Activated CD8-positive, alpha-beta T cell treated with anti-CD3 and anti-CD28 coated beads for 36 hours (primary cell): ENCODE results near the gene GPX1. TPM values are rescaled to one million over a fixed set of nuclear protein-coding genes. Genes with fewer than 3 reads are reported as not detected.

Source experiments
- ATAC-seq: fragments of 200-7000 bp; cut with Tn5 transposase; one replicate; pipeline ENCODE4 v1.10.0; 2021; ENCODE audit warnings: mild to moderate bottlenecking, moderate library complexity
- CTCF ChIA-PET: fragments of 350-600 bp; sonication (Branson Sonifier 250); formaldehyde crosslinking; loops from one replicate; lab custom pipeline; 2021; ENCODE audit warnings: antibody characterized with exemption; lab: Charles Lee
- POLR2A ChIA-PET: fragments of 350-600 bp; sonication (Branson Sonifier 250); formaldehyde crosslinking; loops from one replicate; lab custom pipeline; 2021; ENCODE audit warnings: antibody characterized with exemption; lab: Charles Lee
- DNase-seq: peaks from one replicate; pipeline ENCODE4 v3.0.0-alpha.2; 2020
- H3K27ac Mint-ChIP-seq: one replicate; pipeline ENCODE4 v1.8.0; 2021; ENCODE audit warnings: mild to moderate bottlenecking, mixed read lengths
- H3K27me3 Mint-ChIP-seq: one replicate; pipeline ENCODE4 v1.8.0; 2021; ENCODE audit warnings: mixed read lengths
- H3K36me3 Mint-ChIP-seq: one replicate; pipeline ENCODE4 v1.8.0; 2021; ENCODE audit warnings: low read depth, mixed read lengths
- H3K4me1 Mint-ChIP-seq: one replicate; pipeline ENCODE4 v1.8.0; 2021; ENCODE audit warnings: low read depth, mixed read lengths
- H3K4me3 Mint-ChIP-seq: one replicate; pipeline ENCODE4 v1.8.0; 2021; ENCODE audit warnings: mild to moderate bottlenecking, moderate library complexity, mixed read lengths
- H3K9me3 Mint-ChIP-seq: one replicate; pipeline ENCODE4 v1.8.0; 2021; ENCODE audit warnings: mixed read lengths
- CTCF ChIP-seq: fragments of 200-600 bp; IDR thresholded peaks from one replicate; pipeline ENCODE4 v1.8.0; 2022; ENCODE audit warnings: antibody characterized with exemption, mild to moderate bottlenecking
- intact Hi-C: fragments of 100-400 bp; cut with micrococcal nuclease; formaldehyde crosslinking; loops from one replicate; pipeline ENCODE4 v1.10.0; 2022
- total RNA-seq, 2 experiments: library from RNA; stranded (reverse); gene quantifications; one replicate each; pipeline ENCODE4 v1.2.3, GENCODE V29; 2021

The GPX1 gene
- total RNA-seq, 2 experiments from 2014 or later, result 201 to 202 TPM

- ATAC-seq (no peak), DNase-seq (no peak)
- no peak for TF ChIP-seq CTCF
- H3K36me3 Mint-ChIP-seq, result peaks cover 21% of the 10 kb centered on the region
- H3K4me3 Mint-ChIP-seq, result no peak overlapping the region
- H3K27me3 Mint-ChIP-seq, result no peaks in the 10 kb centered on the region
- H3K4me1 Mint-ChIP-seq, result peaks cover 8% of the 10 kb centered on the region
- no peak overlapping the region for H3K27ac Mint-ChIP-seq
- ChIA-PET POLR2A (interaction anchor here (0.6 kb wide), 1 partner anchor 1981 kb away, joined by 3 read pairs; no protein-coding TSS in a partner anchor), CTCF (no interaction called here)
- H3K9me3 Mint-ChIP-seq, result no peaks in the 10 kb centered on the region
- intact Hi-C loops, result no loop called here
These were observed 41.3 kb downstream of the GPX1 start for GRCh38 chr3:49316696-49317457.

- Mint-ChIP-seq H3K27me3 (no peaks in the 10 kb centered on the region), H3K4me1 (peaks cover 8% of the 10 kb centered on the region), H3K9me3 (no peaks in the 10 kb centered on the region), H3K27ac (peak overlapping the region; percentile 68), H3K4me3 (no peak overlapping the region), H3K36me3 (peaks cover 24% of the 10 kb centered on the region)
- CTCF ChIA-PET, result no interaction called here
- intact Hi-C loops, result no loop called here
- DNase-seq, result no peak
- TF ChIP-seq CTCF, result no peak
- POLR2A ChIA-PET, result interaction anchor here (1.3 kb wide), 1 partner anchor 26 kb away, joined by 4 read pairs; the partner anchor contains the start of gene USP4
- ATAC-seq, result no peak
These were observed 44.1 kb downstream of the GPX1 start for GRCh38 chr3:49313896-49314688.

- H3K27ac Mint-ChIP-seq, result no peak overlapping the region
- POLR2A ChIA-PET, result interaction anchor here (0.5 to 0.8 kb wide), 2 partner anchors 16 to 146 kb away, joined by 3 to 4 read pairs; partner anchors contain the start of gene CCDC71
- H3K4me3 Mint-ChIP-seq, result no peak overlapping the region
- ATAC-seq, result no peak
- DNase-seq, result no peak
- CTCF ChIA-PET, result no interaction called here
- no peaks in the 10 kb centered on the region for H3K9me3 Mint-ChIP-seq
- no peak for TF ChIP-seq CTCF
- H3K36me3 Mint-ChIP-seq, result peaks cover 24% of the 10 kb centered on the region
- no peaks in the 10 kb centered on the region for H3K27me3 Mint-ChIP-seq
- H3K4me1 Mint-ChIP-seq, result peaks cover 8% of the 10 kb centered on the region
- intact Hi-C loops, result no loop called here
These were observed 46.9 kb downstream of the GPX1 start for GRCh38 chr3:49311283-49311682.

- no peak for TF ChIP-seq CTCF
- DNase-seq, result no peak
- POLR2A ChIA-PET, result interaction anchor here (0.8 kb wide), 1 partner anchor 145 kb away, joined by 3 read pairs; the partner anchor contains the start of gene CCDC71
- peaks cover 26% of the 10 kb centered on the region for H3K36me3 Mint-ChIP-seq
- ATAC-seq, result no peak
- H3K27me3 Mint-ChIP-seq, result no peaks in the 10 kb centered on the region
- CTCF ChIA-PET, result no interaction called here
- no peaks in the 10 kb centered on the region for H3K9me3 Mint-ChIP-seq
- intact Hi-C loops, result no loop called here
- no peak overlapping the region for H3K4me3 Mint-ChIP-seq
- H3K4me1 Mint-ChIP-seq, result peaks cover 8% of the 10 kb centered on the region
- H3K27ac Mint-ChIP-seq, result no peak overlapping the region
These were observed 47.5 kb downstream of the GPX1 start for GRCh38 chr3:49310677-49311076.

Other genes starting within 250 kb of the GPX1 start
- 10 to 100 TPM; 41.0 to 41.6 TPM for gene USP19, start 237.5 kb downstream of the GPX1 start, total RNA-seq
- gene LAMB2, start 225.3 kb downstream of the GPX1 start, total RNA-seq, result not detected
- gene CCDC71, start 192.0 kb downstream of the GPX1 start, total RNA-seq, result 10 to 100 TPM; 18.1 to 18.7 TPM
- gene KLHDC8B, start 186.8 kb downstream of the GPX1 start, total RNA-seq, result 1 to 10 TPM; 1.3 to 2.2 TPM
- 1 to 10 TPM; 3.4 to 3.7 TPM for gene C3orf62, start 81.1 kb downstream of the GPX1 start, total RNA-seq
- gene USP4, start 18.3 kb downstream of the GPX1 start, total RNA-seq, result 10 to 100 TPM; 62.4 to 67.8 TPM
- gene RHOA, start 53.6 kb upstream of the GPX1 start, total RNA-seq, result 100 to 1,000 TPM; 432 to 437 TPM
- gene TCTA, start 54.1 kb upstream of the GPX1 start, total RNA-seq, result 10 to 100 TPM; 10.4 to 12.4 TPM
- gene AMT, start 64.1 kb upstream of the GPX1 start, total RNA-seq, result 1 to 10 TPM; 2.5 to 4.4 TPM
- 10 to 100 TPM in 1 of 2 experiments, 1 to 10 TPM in 1; 8.6 to 11.1 TPM for gene NICN1, start 71.0 kb upstream of the GPX1 start, total RNA-seq
- gene DAG1, start 111.9 kb upstream of the GPX1 start, total RNA-seq, result 10 to 100 TPM; 10.8 to 14.4 TPM
- gene BSN, start 196.1 kb upstream of the GPX1 start, total RNA-seq, result under 1 TPM; 0.09 TPM